Neural crest cell (in vitro differentiated cells): ENCODE data around the gene ZNF581. TPM values are rescaled to one million over a fixed set of nuclear protein-coding genes. Genes with fewer than 3 reads are reported as not detected.
A peak's percentile ranks its signal among the peaks of the same experiment; 100 is the strongest.

Source experiments
- DNase-seq: peaks from one replicate; pipeline ENCODE4 v3.0.0; 2021; ENCODE audit warnings: low read depth, mixed read lengths, low spot score
- H3K27ac Mint-ChIP-seq: one replicate; pipeline ENCODE4 v1.8.0; 2021; ENCODE audit warnings: mild to moderate bottlenecking, mixed read lengths; ENCODE audit not compliant: unreplicated experiment
- H3K27me3 Mint-ChIP-seq: 2 replicates; pipeline ENCODE4 v1.8.0; 2021; ENCODE audit warnings: low read depth, mild to moderate bottlenecking, mixed read lengths
- H3K36me3 Mint-ChIP-seq: 2 replicates; pipeline ENCODE4 v1.8.0; 2021; ENCODE audit warnings: low read depth, mild to moderate bottlenecking, mixed read lengths
- H3K4me1 Mint-ChIP-seq: 2 replicates; pipeline ENCODE4 v1.8.0; 2021; ENCODE audit warnings: mixed read lengths
- H3K4me3 Mint-ChIP-seq: one replicate; pipeline ENCODE4 v1.8.0; 2021; ENCODE audit warnings: mild to moderate bottlenecking, mixed read lengths
- H3K9me3 Mint-ChIP-seq: 2 replicates; pipeline ENCODE4 v1.8.0; 2021; ENCODE audit warnings: mixed read lengths
- total RNA-seq: library from RNA; stranded (reverse); gene quantifications from 2 replicates; pipeline ENCODE4 v1.2.1, GENCODE V29; 2021
- TF ChIP-seq, protein P1 (sequence below): fragments of 200-600 bp; sonication (generic); conservative IDR thresholded peaks from 2 replicates; pipeline ENCODE4 v1.5.0; 2021; ENCODE audit warnings: antibody characterized with exemption, mild to moderate bottlenecking

Gene ZNF581
- total RNA-seq, 1 donor from 2014 or later = 40.8 TPM

DNA sequence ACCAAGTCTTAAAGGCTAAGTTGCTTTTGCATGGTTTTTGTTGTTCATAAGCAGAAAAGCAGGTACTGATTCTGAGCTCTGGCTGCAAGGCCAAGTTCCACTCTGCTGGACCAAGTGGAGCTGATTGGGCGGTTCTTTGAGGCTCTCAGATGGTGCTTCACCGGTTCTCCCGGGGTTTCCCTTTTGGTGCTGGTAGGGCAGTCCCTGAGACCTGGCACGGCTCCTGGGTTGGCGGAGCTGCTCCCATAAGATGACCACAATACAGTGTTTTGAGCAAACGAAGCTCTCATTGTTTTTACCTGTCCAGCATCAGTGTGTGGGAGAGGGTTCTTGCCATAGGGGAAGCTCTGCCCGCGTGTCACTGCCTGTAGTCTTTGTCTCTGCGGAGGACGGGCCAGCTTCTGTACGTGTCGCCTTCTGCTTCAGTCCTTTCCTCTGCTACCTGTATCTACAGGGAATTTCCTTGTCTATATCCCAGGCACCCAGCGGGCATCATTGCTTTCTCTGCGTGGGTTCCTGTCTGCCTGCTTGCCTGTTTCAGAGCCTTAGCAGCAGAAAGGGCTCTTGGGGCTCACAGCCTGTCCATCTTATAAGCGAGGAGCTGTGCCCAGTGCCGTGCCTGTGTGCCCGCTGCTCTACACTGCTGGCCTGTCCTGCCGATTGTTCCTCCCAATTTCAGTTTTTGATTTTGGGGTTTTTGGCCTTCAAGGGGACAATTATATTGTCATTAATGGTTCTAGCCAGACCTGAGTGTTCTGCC is 13.7 kb downstream of the ZNF581 start:
- peaks cover 9% of the 10 kb centered on the region for H3K27me3 Mint-ChIP-seq
- TF ChIP-seq, protein P1, sequence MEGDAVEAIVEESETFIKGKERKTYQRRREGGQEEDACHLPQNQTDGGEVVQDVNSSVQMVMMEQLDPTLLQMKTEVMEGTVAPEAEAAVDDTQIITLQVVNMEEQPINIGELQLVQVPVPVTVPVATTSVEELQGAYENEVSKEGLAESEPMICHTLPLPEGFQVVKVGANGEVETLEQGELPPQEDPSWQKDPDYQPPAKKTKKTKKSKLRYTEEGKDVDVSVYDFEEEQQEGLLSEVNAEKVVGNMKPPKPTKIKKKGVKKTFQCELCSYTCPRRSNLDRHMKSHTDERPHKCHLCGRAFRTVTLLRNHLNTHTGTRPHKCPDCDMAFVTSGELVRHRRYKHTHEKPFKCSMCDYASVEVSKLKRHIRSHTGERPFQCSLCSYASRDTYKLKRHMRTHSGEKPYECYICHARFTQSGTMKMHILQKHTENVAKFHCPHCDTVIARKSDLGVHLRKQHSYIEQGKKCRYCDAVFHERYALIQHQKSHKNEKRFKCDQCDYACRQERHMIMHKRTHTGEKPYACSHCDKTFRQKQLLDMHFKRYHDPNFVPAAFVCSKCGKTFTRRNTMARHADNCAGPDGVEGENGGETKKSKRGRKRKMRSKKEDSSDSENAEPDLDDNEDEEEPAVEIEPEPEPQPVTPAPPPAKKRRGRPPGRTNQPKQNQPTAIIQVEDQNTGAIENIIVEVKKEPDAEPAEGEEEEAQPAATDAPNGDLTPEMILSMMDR = no peak
- no peak overlapping the region for H3K27ac Mint-ChIP-seq
- H3K4me1 Mint-ChIP-seq = peaks cover 27% of the 10 kb centered on the region
- H3K9me3 Mint-ChIP-seq = no peaks in the 10 kb centered on the region
- H3K4me3 Mint-ChIP-seq = peak overlapping the region; percentile 92
- H3K36me3 Mint-ChIP-seq = peaks cover 6% of the 10 kb centered on the region
- DNase-seq = no peak

DNA sequence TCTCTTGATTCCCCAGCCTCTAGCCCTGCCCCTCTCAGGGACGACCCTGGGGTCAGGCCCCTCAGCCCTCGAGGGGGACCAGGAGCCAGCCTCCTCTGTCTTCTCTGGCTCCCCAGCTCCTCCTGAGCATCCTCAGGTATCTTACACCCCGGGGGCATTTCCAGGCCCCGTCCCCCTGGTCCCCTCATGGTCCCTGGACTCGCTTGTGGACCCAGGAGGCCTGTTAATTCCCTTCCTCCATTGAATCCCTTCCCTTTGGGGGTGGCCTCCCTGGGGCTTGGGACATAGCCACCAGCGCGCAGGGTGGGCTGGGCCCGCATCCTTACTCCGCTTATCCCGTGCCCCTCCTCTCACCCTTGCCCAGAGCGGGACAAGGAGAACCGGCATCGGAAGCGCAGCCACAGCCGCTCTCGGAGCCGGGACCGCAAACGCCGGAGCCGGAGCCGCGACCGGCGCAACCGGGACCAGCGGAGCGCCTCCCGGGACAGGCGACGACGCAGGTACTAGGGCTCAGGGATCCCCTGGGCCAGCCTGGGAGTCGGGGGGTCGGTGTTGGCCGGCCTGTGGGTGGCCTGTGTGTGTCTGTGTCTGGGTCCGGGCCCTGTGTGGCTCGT is 15.5 kb downstream of the ZNF581 start:
- Mint-ChIP-seq H3K27ac (no peak overlapping the region), H3K27me3 (peaks cover 6% of the 10 kb centered on the region), H3K9me3 (no peaks in the 10 kb centered on the region), H3K4me3 (peak overlapping the region; percentile 92), H3K36me3 (peaks cover 14% of the 10 kb centered on the region), H3K4me1 (peaks cover 27% of the 10 kb centered on the region)
- TF ChIP-seq, protein P1 = no peak
- DNase-seq = no peak

DNA sequence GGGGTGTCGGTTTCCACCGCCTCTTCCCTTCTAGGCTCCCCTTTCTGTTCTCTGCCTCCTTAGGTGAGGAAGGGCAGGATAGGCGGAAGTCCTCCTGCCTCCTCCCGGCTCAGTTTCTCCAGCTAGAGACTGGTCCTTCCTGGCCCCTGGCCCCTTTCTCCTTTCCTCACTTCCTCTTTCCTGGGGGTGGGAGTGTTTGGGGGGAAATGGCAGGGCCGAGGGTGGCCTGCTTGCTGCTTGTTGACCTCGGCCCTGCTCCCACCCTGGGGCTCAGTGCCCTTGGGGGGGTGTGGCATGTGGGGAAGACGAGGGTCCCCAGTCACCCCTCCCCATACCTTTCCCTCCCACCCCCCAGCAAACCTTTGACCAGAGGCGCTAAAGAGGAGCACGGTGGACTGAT is 16.4 kb downstream of the ZNF581 start:
- H3K27ac Mint-ChIP-seq = no peak overlapping the region
- peaks cover 14% of the 10 kb centered on the region for H3K36me3 Mint-ChIP-seq
- no peak for DNase-seq
- TF ChIP-seq, protein P1 = no peak
- peaks cover 27% of the 10 kb centered on the region for H3K4me1 Mint-ChIP-seq
- no peaks in the 10 kb centered on the region for H3K9me3 Mint-ChIP-seq
- peak overlapping the region; percentile 72 for H3K4me3 Mint-ChIP-seq
- H3K27me3 Mint-ChIP-seq = no peaks in the 10 kb centered on the region

DNA sequence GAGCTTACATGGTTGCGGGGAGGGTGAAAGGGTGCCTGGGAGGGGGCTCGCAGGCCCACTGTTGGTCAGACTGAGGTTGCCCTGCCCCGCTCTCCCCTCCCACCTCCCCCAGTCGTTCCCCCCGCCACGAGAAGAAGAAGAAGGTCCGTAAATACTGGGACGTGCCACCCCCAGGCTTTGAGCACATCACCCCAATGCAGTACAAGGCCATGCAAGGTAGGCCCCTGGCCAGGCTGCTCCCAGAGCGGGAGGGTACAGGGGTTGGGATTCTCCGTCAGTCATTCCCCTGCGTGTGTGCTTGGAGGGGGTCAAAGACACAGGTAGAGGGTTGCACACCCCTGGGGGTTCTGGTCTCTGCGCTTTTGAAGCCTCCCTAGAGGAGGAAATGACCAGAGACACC is 17.0 kb downstream of the ZNF581 start:
- peak overlapping the region; percentile 19 for H3K4me3 Mint-ChIP-seq
- no peaks in the 10 kb centered on the region for H3K9me3 Mint-ChIP-seq
- no peak overlapping the region for H3K27ac Mint-ChIP-seq
- no peaks in the 10 kb centered on the region for H3K27me3 Mint-ChIP-seq
- no peak for DNase-seq
- peaks cover 14% of the 10 kb centered on the region for H3K36me3 Mint-ChIP-seq
- TF ChIP-seq, protein P1 = no peak
- peaks cover 27% of the 10 kb centered on the region for H3K4me1 Mint-ChIP-seq

DNA sequence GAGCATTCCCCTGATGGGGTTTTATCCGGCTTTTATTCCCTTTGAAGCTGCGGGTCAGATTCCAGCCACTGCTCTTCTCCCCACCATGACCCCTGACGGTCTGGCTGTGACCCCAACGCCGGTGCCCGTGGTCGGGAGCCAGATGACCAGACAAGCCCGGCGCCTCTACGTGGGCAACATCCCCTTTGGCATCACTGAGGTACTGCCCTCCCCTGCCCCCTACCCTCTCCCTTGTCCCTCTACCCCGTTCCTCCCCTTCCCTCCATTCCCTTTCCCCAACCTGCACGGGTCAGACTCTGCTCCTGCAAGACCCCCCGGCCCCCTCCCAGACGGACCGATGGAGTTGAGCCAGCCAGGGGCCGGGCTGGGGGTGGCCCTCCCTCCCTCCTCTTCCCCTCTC is 17.5 kb downstream of the ZNF581 start:
- H3K36me3 Mint-ChIP-seq = peaks cover 14% of the 10 kb centered on the region
- no peak for DNase-seq
- no peaks in the 10 kb centered on the region for H3K9me3 Mint-ChIP-seq
- H3K27me3 Mint-ChIP-seq = no peaks in the 10 kb centered on the region
- peaks cover 23% of the 10 kb centered on the region for H3K4me1 Mint-ChIP-seq
- peak overlapping the region; percentile 19 for H3K4me3 Mint-ChIP-seq
- TF ChIP-seq, protein P1 = no peak
- H3K27ac Mint-ChIP-seq = no peak overlapping the region
